Fibroblast of pulmonary artery (primary cell): ENCODE results near the gene MBOAT1.

ENCODE experiments used
- DNase-seq: peaks from one replicate; pipeline ENCODE4 v3.0.0-alpha.2; 2010; ENCODE audit warnings: low read depth
- H3K4me3 ChIP-seq: replicated peaks from 2 replicates; pipeline ENCODE4 v1.5.1; 2011; ENCODE audit warnings: low read depth, mild to moderate bottlenecking, control low read depth, low read length, moderate library complexity
- CTCF ChIP-seq: IDR thresholded peaks from 2 replicates; pipeline ENCODE4 v1.5.1; 2011; ENCODE audit warnings: mild to moderate bottlenecking, control low read depth, low read length, inconsistent platforms; ENCODE audit errors: missing control alignments

MBOAT1 gene

GRCh38 chr6:20212392-20213111 lies at the start of gene MBOAT1:
MBOAT1 (minus strand) TSS chr6:20212469; CDS start chr6:20212234, 235 bp downstream.
- peak within 1 kb of the TSS; percentile 78 for H3K4me3 ChIP-seq
- DNase-seq, result peak; percentile 92
- no peak for TF ChIP-seq CTCF

DNA sequence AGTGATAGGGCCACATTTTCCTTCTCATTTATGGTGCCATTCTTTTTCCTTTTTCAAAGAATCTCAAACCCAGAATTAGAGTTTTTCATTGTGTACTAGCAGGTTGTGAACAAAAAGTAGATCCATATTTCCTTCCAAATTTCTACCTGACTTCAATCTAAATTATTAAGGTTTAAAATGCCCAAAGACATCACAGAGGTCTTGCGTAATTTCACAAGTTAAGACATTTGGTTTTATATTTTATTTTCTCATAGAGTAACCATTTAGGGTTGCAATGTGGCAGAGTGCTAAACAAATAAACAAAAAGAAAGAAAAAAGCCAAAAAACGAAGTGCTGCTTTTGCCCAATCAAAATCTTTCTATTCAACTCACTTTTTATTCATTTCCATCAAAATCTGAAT lies 49.4 kb upstream of the MBOAT1 start:
- no peak overlapping the region for H3K4me3 ChIP-seq
- TF ChIP-seq CTCF, result no peak
- DNase-seq, result no peak

GRCh38 chr6:20260360-20260759 lies 48.1 kb upstream of the MBOAT1 start:
- DNase-seq, result no peak
- no peak overlapping the region for H3K4me3 ChIP-seq
- TF ChIP-seq CTCF, result no peak

DNA sequence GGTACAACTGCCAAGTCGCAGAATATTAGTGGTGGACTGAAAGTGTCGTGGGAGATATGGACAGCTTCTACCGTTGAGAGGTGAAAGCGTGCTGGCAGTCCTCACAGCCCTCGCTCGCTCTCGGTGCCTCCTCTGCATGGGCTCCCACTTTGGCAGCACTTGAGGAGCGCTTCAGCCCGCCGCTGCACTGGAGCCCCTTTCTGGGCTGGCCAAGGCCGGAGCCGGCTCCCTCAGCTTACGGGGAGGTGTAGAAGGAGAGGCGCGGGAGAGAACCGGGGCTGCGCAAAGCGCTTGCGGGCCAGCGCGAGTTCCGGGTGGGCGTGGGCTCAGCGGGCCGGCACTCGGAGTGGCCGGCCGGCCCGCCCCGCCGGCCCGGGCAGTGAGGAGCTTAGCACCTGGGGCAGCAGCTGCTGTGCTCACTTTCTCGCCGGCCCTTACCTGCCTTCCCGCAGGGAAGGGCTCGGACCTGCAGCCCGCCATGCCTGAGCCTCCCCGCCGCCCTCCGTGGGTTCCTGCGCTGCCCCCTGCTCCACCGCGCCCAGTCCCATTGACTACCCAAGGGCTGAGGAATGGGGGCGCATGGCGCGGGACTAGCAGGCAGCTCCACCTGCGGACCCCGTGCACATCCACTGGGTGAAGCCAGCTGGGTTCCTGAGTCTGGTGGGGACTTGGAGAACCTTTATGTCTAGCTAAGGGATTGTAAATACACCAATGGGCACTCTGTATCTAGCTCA lies 47.2 kb upstream of the MBOAT1 start:
- no peak for TF ChIP-seq CTCF
- DNase-seq, result no peak
- no peak overlapping the region for H3K4me3 ChIP-seq

- no peak overlapping the region for H3K4me3 ChIP-seq
- no peak for DNase-seq
- TF ChIP-seq CTCF, result no peak
Measured at GRCh38 chr6:20255428-20255827, 43.2 kb upstream of the MBOAT1 start.

DNA sequence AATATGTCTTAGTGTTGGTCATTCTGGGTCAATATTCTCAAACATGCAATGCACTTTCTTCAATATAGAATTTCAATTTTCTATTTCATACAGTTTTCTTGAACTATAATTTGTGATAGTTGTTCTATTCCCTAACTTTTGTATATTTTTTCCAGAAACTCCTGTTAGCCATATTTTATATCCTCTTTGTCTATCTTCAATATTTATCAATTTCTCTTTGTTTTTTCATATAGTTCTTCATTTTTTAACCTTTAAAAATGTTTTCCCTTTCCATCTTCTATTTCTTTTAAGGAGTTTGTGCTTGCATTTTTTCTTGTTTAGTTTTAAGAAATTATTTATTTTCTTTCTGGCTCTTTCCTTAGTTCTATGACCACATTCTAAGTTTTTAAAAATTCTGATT lies 42.0 kb upstream of the MBOAT1 start:
- H3K4me3 ChIP-seq, result no peak overlapping the region
- TF ChIP-seq CTCF, result no peak
- DNase-seq, result no peak
